Neutrophil (primary cell): ENCODE data around the gene GPR176.

ENCODE experiments used
- H3K27ac ChIP-seq: fragments of 200-600 bp; sonication (generic); 2 replicates; pipeline ENCODE4 v1.5.1; 2016; ENCODE audit warnings: mild to moderate bottlenecking, moderate library complexity
- H3K27me3 ChIP-seq: fragments of 200-600 bp; sonication (generic); 2 replicates; pipeline ENCODE4 v1.6.0; 2016; ENCODE audit warnings: mild to moderate bottlenecking
- H3K36me3 ChIP-seq: fragments of 200-600 bp; sonication (generic); 2 replicates; pipeline ENCODE4 v1.5.1; 2017
- H3K4me1 ChIP-seq, 2 experiments: fragments of 200-600 bp in 1 of 2; sonication (generic) in 1 of 2; 1 replicate in 1 of 2; 2 replicates in 1 of 2; pipeline versions ENCODE4 v1.5.1 to v1.6.1; 2013 to 2016; ENCODE audit warnings: low read depth in 1 of 2, low read length in 1 of 2, mild to moderate bottlenecking in 1 of 2, moderate library complexity in 1 of 2; ENCODE audit not compliant: control insufficient read depth in 1 of 2, insufficient read depth in 1 of 2
- H3K4me3 ChIP-seq, 2 experiments: fragments of 200-600 bp in 1 of 2; sonication (generic) in 1 of 2; 1 replicate in 1 of 2; 2 replicates in 1 of 2; pipeline ENCODE4 v1.5.1; 2013 to 2016; ENCODE audit warnings: low read depth in 1 of 2, low read length in 1 of 2, mild to moderate bottlenecking in 1 of 2, moderate library complexity in 1 of 2
- H3K9me3 ChIP-seq: fragments of 200-600 bp; sonication (generic); 2 replicates; pipeline ENCODE4 v1.5.1; 2016
- CTCF ChIP-seq: fragments of 200-600 bp; sonication (generic); IDR thresholded peaks from 2 replicates; pipeline ENCODE4 v1.5.1; 2016; ENCODE audit warnings: antibody characterized with exemption

The GPR176 gene

GRCh38 chr15:39796601-39797000 lies 123.5 kb downstream of the GPR176 start:
- TF ChIP-seq CTCF: no peak
- no peaks in the 10 kb centered on the region for H3K36me3 ChIP-seq
- no peak overlapping the region for H3K27ac ChIP-seq
- no peaks in the 10 kb centered on the region for H3K27me3 ChIP-seq
- H3K4me1 ChIP-seq: peaks cover 7 to 12% of the 10 kb centered on the region in 2 experiments
- H3K9me3 ChIP-seq: no peaks in the 10 kb centered on the region
- H3K4me3 ChIP-seq: no peak overlapping the region

- Histone ChIP-seq H3K36me3 (no peaks in the 10 kb centered on the region), H3K9me3 (no peaks in the 10 kb centered on the region), H3K4me1 (peaks cover 7 to 12% of the 10 kb centered on the region in 2 experiments), H3K4me3 (no peak overlapping the region), H3K27me3 (no peaks in the 10 kb centered on the region), H3K27ac (no peak overlapping the region)
- TF ChIP-seq CTCF: no peak
Observed at GRCh38 chr15:39795486-39795885, 124.6 kb downstream of the GPR176 start.

- Histone ChIP-seq H3K36me3 (no peaks in the 10 kb centered on the region), H3K4me3 (no peak overlapping the region), H3K4me1 (peaks cover 8 to 14% of the 10 kb centered on the region in 2 experiments), H3K9me3 (no peaks in the 10 kb centered on the region), H3K27ac (no peak overlapping the region), H3K27me3 (no peaks in the 10 kb centered on the region)
- TF ChIP-seq CTCF: no peak
Observed at GRCh38 chr15:39794954-39795353, 125.1 kb downstream of the GPR176 start.

DNA sequence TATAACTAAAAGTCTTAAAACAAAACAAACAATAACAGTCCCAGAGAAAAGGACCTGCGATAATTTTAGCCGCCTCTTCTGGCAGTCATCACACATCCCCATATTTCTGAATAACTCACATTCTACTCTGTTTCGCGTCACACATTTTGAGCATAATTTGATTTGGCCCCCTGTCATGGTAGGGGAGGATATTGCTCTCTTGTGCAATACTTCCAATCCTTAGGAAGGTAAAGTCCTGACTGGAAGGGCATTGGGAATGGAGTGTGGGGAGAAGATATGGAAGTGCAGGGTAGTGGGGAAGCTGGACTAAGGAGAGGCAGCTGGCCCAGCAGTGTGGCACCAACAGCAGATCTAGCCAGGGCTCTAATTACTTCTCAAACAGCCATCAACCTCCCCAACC lies 126.1 kb downstream of the GPR176 start:
- Histone ChIP-seq H3K4me3 (no peak overlapping the region), H3K27ac (no peak overlapping the region), H3K27me3 (no peaks in the 10 kb centered on the region), H3K36me3 (no peaks in the 10 kb centered on the region), H3K4me1 (peaks cover 6 to 7% of the 10 kb centered on the region in 2 experiments), H3K9me3 (no peaks in the 10 kb centered on the region)
- TF ChIP-seq CTCF: no peak

- Histone ChIP-seq H3K36me3 (no peaks in the 10 kb centered on the region), H3K4me3 (no peak overlapping the region), H3K9me3 (no peaks in the 10 kb centered on the region), H3K27me3 (no peaks in the 10 kb centered on the region), H3K4me1 (peaks cover 6% of the 10 kb centered on the region in 2 experiments), H3K27ac (no peak overlapping the region)
- no peak for TF ChIP-seq CTCF
Observed at GRCh38 chr15:39792844-39793335, 127.2 kb downstream of the GPR176 start.
